WTC11 (cell line): ENCODE results near the gene FMO5.
"Not testable (repeated sequence)": the region's sequence is repeated elsewhere in the genome, so short reads cannot be mapped to it uniquely, and the experiment has no call there.

Source experiments
- ATF3 ChIP-seq: sonication (generic); formaldehyde crosslinking; conservative IDR thresholded peaks from 2 replicates; pipeline ENCODE4 v1.8.1; 2022; ENCODE audit warnings: mild to moderate bottlenecking, missing genetic modification reagents
- CTCF ChIP-seq: fragments of 200-600 bp; IDR thresholded peaks from 2 replicates; pipeline ENCODE4 v1.8.0; 2022; ENCODE audit warnings: antibody characterized with exemption
- FOXJ3 ChIP-seq: sonication (generic); formaldehyde crosslinking; IDR thresholded peaks from 2 replicates; pipeline ENCODE4 v1.9.0; 2021; ENCODE audit warnings: missing genetic modification reagents, mild to moderate bottlenecking, borderline replicate concordance
- PREB ChIP-seq: sonication (generic); formaldehyde crosslinking; IDR thresholded peaks from 2 replicates; pipeline ENCODE4 v1.8.1; 2022; ENCODE audit warnings: mild to moderate bottlenecking, missing genetic modification reagents, moderate library complexity, borderline replicate concordance
- ZNF121 ChIP-seq: sonication (generic); formaldehyde crosslinking; IDR thresholded peaks from 2 replicates; pipeline ENCODE4 v1.8.0; 2023; ENCODE audit warnings: missing genetic modification reagents

- not testable (repeated sequence) for TF ChIP-seq CTCF; ATF3; PREB; ZNF121 (CRISPR knock-in tag); FOXJ3 (CRISPR knock-in tag)
Observed at GRCh38 chr1:147197324-147197723, 27.8 kb downstream of the FMO5 start.
